ENCODE measurements around the gene ETNK1.
"Not testable (repeated sequence)": the region's sequence is repeated elsewhere in the genome, so short reads cannot be mapped to it uniquely, and the experiment has no call there.

Gene ETNK1

GRCh38 chr12:22624870-22625761, at the start of gene ETNK1:
ETNK1 (plus strand) TSS chr12:22625171; CDS start chr12:22625431, 260 bp downstream.
- peak; percentile 66 for DNase-seq (ENCODE audit: low read depth, low spot score)

- DNase-seq (ENCODE audit: low read depth, low spot score) = no peak
Measured at GRCh38 chr12:22576065-22576464, 48.9 kb upstream of the ETNK1 start.

GRCh38 chr12:22576473-22576872, 48.5 kb upstream of the ETNK1 start:
- DNase-seq (ENCODE audit: low read depth, low spot score) = no peak

GRCh38 chr12:22577667-22578066, 47.3 kb upstream of the ETNK1 start:
- DNase-seq (ENCODE audit: low read depth, low spot score) = no peak

GRCh38 chr12:22578328-22578727, 46.6 kb upstream of the ETNK1 start:
- no peak for DNase-seq (ENCODE audit: low read depth, low spot score)

GRCh38 chr12:22588817-22589216, 36.2 kb upstream of the ETNK1 start:
- no peak for DNase-seq (ENCODE audit: low read depth, low spot score)

- no peak for DNase-seq (ENCODE audit: low read depth, low spot score)
Measured at GRCh38 chr12:22593864-22594263, 31.1 kb upstream of the ETNK1 start.

- not testable (repeated sequence) for DNase-seq (ENCODE audit: low read depth, low spot score)
Measured at GRCh38 chr12:22597539-22597938, 27.4 kb upstream of the ETNK1 start.

GRCh38 chr12:22598141-22598762, 26.7 kb upstream of the ETNK1 start:
- DNase-seq (ENCODE audit: low read depth, low spot score) = no peak

GRCh38 chr12:22598763-22599161, 26.2 kb upstream of the ETNK1 start:
- DNase-seq (ENCODE audit: low read depth, low spot score) = no peak

- DNase-seq (ENCODE audit: low read depth, low spot score) = no peak
Measured at GRCh38 chr12:22600181-22600580, 24.8 kb upstream of the ETNK1 start.

GRCh38 chr12:22609501-22609900, 15.5 kb upstream of the ETNK1 start:
- no peak for DNase-seq (ENCODE audit: low read depth, low spot score)

GRCh38 chr12:22610131-22610530, 14.8 kb upstream of the ETNK1 start:
- no peak for DNase-seq (ENCODE audit: low read depth, low spot score)

- DNase-seq (ENCODE audit: low read depth, low spot score) = not testable (repeated sequence)
Measured at GRCh38 chr12:22612822-22613221, 12.1 kb upstream of the ETNK1 start.

GRCh38 chr12:22615963-22616501, 8.9 kb upstream of the ETNK1 start:
- DNase-seq (ENCODE audit: low read depth, low spot score) = no peak

GRCh38 chr12:22617630-22618029, 7.3 kb upstream of the ETNK1 start:
- no peak for DNase-seq (ENCODE audit: low read depth, low spot score)

- no peak for DNase-seq (ENCODE audit: low read depth, low spot score)
Measured at GRCh38 chr12:22624548-22624869, 462 bp upstream of the ETNK1 start.

GRCh38 chr12:22625762-22626294, 857 bp downstream of the ETNK1 start:
- DNase-seq (ENCODE audit: low read depth, low spot score) = peak; percentile 0

- DNase-seq (ENCODE audit: low read depth, low spot score) = peak; percentile 2
Measured at GRCh38 chr12:22626406-22626805, 1.4 kb downstream of the ETNK1 start.

- DNase-seq (ENCODE audit: low read depth, low spot score) = no peak
Measured at GRCh38 chr12:22627371-22627770, 2.4 kb downstream of the ETNK1 start.

GRCh38 chr12:22628228-22628627, 3.3 kb downstream of the ETNK1 start:
- DNase-seq (ENCODE audit: low read depth, low spot score) = no peak

GRCh38 chr12:22631863-22632463, 7.0 kb downstream of the ETNK1 start:
- no peak for DNase-seq (ENCODE audit: low read depth, low spot score)

Measured in activated CD4-positive, CD25-positive, alpha-beta regulatory T cell treated with anti-CD3 and anti-CD28 coated beads, Interleukin-2, amount 50 U/mL, for 16 hours (primary cell).